Naive thymus-derived CD4-positive, alpha-beta T cell (primary cell): ENCODE measurements around the gene LCN12. TPM values are rescaled to one million over a fixed set of nuclear protein-coding genes. Genes with fewer than 3 reads are reported as not detected.

Experiments
- ATAC-seq: fragments of 150-1000 bp; cut with Tn5 transposase; 2 replicates; pipeline ENCODE4 v1.10.0; 2021; ENCODE audit warnings: mild to moderate bottlenecking, moderate library complexity
- CTCF ChIA-PET: fragments of 350-600 bp; sonication (Branson Sonifier 250); formaldehyde crosslinking; loops from one replicate; lab custom pipeline; 2021; ENCODE audit warnings: antibody characterized with exemption; lab: Charles Lee
- POLR2A ChIA-PET: fragments of 350-600 bp; sonication (Branson Sonifier 250); formaldehyde crosslinking; loops from one replicate; lab custom pipeline; 2021; ENCODE audit warnings: antibody characterized with exemption, inconsistent platforms; lab: Charles Lee
- DNase-seq, 9 donors: peaks; one replicate each; pipeline versions ENCODE4 v3.0.0 to v3.0.0-alpha.2; 2020 to 2022; ENCODE audit warnings: mixed read lengths in 1 of 9
- H3K27ac ChIP-seq: one replicate; pipeline ENCODE4 v1.7.0; 2013; ENCODE audit warnings: mild to moderate bottlenecking, low read depth, low read length, moderate library complexity
- H3K27me3 ChIP-seq, 2 donors: one replicate each; pipeline ENCODE4 v1.7.0; 2013; ENCODE audit warnings: low read length in 2 of 2, mild to moderate bottlenecking in 2 of 2, moderate library complexity in 2 of 2; ENCODE audit not compliant: control insufficient read depth in 2 of 2, insufficient read depth in 2 of 2
- H3K36me3 ChIP-seq, 3 experiments: 1 replicate in 2 of 3; 2 replicates in 1 of 3; pipeline ENCODE4 v1.7.0; 2013; ENCODE audit warnings: low read length in 3 of 3, mild to moderate bottlenecking in 3 of 3, moderate library complexity in 1 of 3; ENCODE audit not compliant: insufficient read depth in 3 of 3, control insufficient read depth in 2 of 3
- H3K4me1 ChIP-seq, 2 donors: one replicate each; pipeline ENCODE4 v1.7.0; 2013; ENCODE audit warnings: low read length in 2 of 2, mild to moderate bottlenecking in 2 of 2, moderate library complexity in 1 of 2; ENCODE audit not compliant: control insufficient read depth in 2 of 2, insufficient read depth in 2 of 2
- H3K4me3 ChIP-seq: 2 replicates; pipeline ENCODE4 v1.7.0; 2013; ENCODE audit warnings: mild to moderate bottlenecking, low read length
- H3K9me3 ChIP-seq, 3 experiments: 1 replicate in 2 of 3; 2 replicates in 1 of 3; pipeline ENCODE4 v1.7.0; 2013; ENCODE audit warnings: low read length in 3 of 3; ENCODE audit not compliant: control insufficient read depth in 2 of 3
- H3K27ac Mint-ChIP-seq, 9 donors: one replicate each; pipeline ENCODE4 v1.8.0; 2020 to 2022; ENCODE audit warnings: mixed read lengths in 9 of 9, mild to moderate bottlenecking in 8 of 9, moderate library complexity in 5 of 9, inconsistent platforms in 2 of 9
- H3K27me3 Mint-ChIP-seq, 5 donors: one replicate each; pipeline ENCODE4 v1.8.0; 2021 to 2022; ENCODE audit warnings: mixed read lengths in 5 of 5, mild to moderate bottlenecking in 1 of 5
- H3K36me3 Mint-ChIP-seq, 5 donors: one replicate each; pipeline ENCODE4 v1.8.0; 2020 to 2022; ENCODE audit warnings: mixed read lengths in 5 of 5, mild to moderate bottlenecking in 3 of 5, inconsistent platforms in 1 of 5
- H3K4me1 Mint-ChIP-seq, 7 donors: one replicate each; pipeline ENCODE4 v1.8.0; 2020 to 2022; ENCODE audit warnings: mixed read lengths in 7 of 7, mild to moderate bottlenecking in 3 of 7, inconsistent platforms in 1 of 7
- H3K4me3 Mint-ChIP-seq, 10 donors: one replicate each; pipeline ENCODE4 v1.8.0; 2020 to 2022; ENCODE audit warnings: mild to moderate bottlenecking in 10 of 10, mixed read lengths in 10 of 10, moderate library complexity in 6 of 10, inconsistent platforms in 2 of 10
- H3K9me3 Mint-ChIP-seq, 11 donors: one replicate each; pipeline ENCODE4 v1.8.0; 2020 to 2022; ENCODE audit warnings: mixed read lengths in 11 of 11, mild to moderate bottlenecking in 4 of 11, inconsistent platforms in 1 of 11, moderate library complexity in 1 of 11
- intact Hi-C, 2 donors: fragments of 100-400 bp; cut with micrococcal nuclease; formaldehyde crosslinking; loops; one replicate each; pipeline ENCODE4 v1.15.1; 2023
- polyA plus RNA-seq, 2 donors: library from polyadenylated mRNA; unstranded; fragments of 300-500 nt; fragmentation: Illumina TruSeq; gene quantifications; one replicate each; pipeline ENCODE4 v1.2.3, GENCODE V29; 2021
- total RNA-seq, 6 experiments: library from RNA in 5 of 6; stranded (reverse) in 5 of 6; gene quantifications; 1 replicate in 5 of 6; 2 replicates in 1 of 6; pipeline ENCODE4 v1.2.3 and lab custom pipeline; 2021 to 2026

LCN12 gene
- total and polyA plus RNA-seq, 7 experiments from 2014 or later = 0.89 to 4.9 (median 2.6) TPM; not detected in 2

DNA sequence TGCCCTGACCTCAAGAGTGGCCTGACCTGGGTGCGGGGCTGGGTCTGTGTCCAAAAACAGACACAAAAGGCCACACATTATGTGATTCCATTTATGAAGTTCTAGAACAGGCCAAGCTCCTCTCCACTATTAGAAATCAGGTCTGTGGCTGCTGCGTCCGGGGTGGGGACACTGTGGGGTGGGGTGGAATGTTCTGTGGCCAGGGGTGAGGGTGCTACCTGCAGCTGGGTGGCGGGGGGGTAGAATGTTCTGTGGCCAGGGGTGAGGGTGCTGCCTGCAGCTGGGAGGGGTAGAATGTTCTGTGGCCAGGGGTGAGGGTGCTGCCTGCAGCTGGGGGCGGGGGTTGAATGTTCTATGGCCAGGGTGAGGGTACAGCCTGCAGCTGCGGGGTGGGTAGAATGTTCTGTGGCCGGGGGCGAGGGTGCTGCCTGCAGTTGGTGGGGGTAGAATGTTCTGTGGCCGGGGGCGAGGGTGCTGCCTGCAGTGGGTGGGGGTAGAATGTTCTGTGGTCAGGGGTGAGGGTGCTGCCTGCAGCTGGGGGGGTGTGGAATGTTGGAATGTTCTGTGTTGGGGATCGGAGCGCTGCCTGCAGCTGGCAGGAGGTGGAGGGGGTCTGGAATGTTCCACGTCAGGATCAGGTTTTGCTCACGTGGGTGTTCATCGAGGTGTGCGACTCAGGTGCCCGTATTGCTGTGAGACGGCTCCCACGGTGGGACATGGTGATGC lies 8.3 kb downstream of the LCN12 start:
- H3K27ac ChIP-seq = no peak overlapping the region
- Mint-ChIP-seq H3K4me3 (peak overlapping the region in 5 of 10 donors; percentile 13 to 66 (median 32)), H3K27ac (peak overlapping the region in 4 of 9 donors; percentile 67 to 78 (median 70)), H3K9me3 (peaks cover 0 to 7% (median 0%) of the 10 kb centered on the region in 11 donors), H3K4me1 (peaks cover 0 to 22% (median 15%) of the 10 kb centered on the region in 7 donors), H3K27me3 (peaks cover 0 to 3% (median 0%) of the 10 kb centered on the region in 5 donors), H3K36me3 (no peaks in the 10 kb centered on the region)
- ChIA-PET POLR2A (interaction anchor here (0.9 kb wide), 2 partner anchors 9 to 151 kb away, joined by 3 to 4 read pairs; no protein-coding TSS in a partner anchor), CTCF (no interaction called here)
- DNase-seq (no peak), ATAC-seq (peak; percentile 75)
- H3K9me3 ChIP-seq = no peaks in the 10 kb centered on the region
- no peaks in the 10 kb centered on the region for H3K27me3 ChIP-seq
- no peaks in the 10 kb centered on the region for H3K36me3 ChIP-seq
- peaks cover 1 to 62% of the 10 kb centered on the region in 2 donors for H3K4me1 ChIP-seq
- H3K4me3 ChIP-seq = no peak overlapping the region
- intact Hi-C loops = no loop called here

- Mint-ChIP-seq H3K4me3 (no peak overlapping the region), H3K9me3 (peaks cover 0 to 7% (median 0%) of the 10 kb centered on the region in 11 donors), H3K4me1 (peaks cover 0 to 26% (median 20%) of the 10 kb centered on the region in 7 donors), H3K27me3 (peaks cover 0 to 6% (median 0%) of the 10 kb centered on the region in 5 donors), H3K36me3 (no peaks in the 10 kb centered on the region), H3K27ac (no peak overlapping the region)
- ChIA-PET CTCF (no interaction called here), POLR2A (no interaction called here)
- intact Hi-C loops = no loop called here
- H3K27ac ChIP-seq = no peak overlapping the region
- no peaks in the 10 kb centered on the region for H3K9me3 ChIP-seq
- ATAC-seq (no peak), DNase-seq (no peak)
- H3K4me3 ChIP-seq = no peak overlapping the region
- H3K4me1 ChIP-seq = peaks cover 7 to 66% of the 10 kb centered on the region in 2 donors
- no peaks in the 10 kb centered on the region for H3K27me3 ChIP-seq
- H3K36me3 ChIP-seq = no peaks in the 10 kb centered on the region
These were observed 8.8 kb downstream of the LCN12 start for GRCh38 chr9:136960938-136961275.

DNA sequence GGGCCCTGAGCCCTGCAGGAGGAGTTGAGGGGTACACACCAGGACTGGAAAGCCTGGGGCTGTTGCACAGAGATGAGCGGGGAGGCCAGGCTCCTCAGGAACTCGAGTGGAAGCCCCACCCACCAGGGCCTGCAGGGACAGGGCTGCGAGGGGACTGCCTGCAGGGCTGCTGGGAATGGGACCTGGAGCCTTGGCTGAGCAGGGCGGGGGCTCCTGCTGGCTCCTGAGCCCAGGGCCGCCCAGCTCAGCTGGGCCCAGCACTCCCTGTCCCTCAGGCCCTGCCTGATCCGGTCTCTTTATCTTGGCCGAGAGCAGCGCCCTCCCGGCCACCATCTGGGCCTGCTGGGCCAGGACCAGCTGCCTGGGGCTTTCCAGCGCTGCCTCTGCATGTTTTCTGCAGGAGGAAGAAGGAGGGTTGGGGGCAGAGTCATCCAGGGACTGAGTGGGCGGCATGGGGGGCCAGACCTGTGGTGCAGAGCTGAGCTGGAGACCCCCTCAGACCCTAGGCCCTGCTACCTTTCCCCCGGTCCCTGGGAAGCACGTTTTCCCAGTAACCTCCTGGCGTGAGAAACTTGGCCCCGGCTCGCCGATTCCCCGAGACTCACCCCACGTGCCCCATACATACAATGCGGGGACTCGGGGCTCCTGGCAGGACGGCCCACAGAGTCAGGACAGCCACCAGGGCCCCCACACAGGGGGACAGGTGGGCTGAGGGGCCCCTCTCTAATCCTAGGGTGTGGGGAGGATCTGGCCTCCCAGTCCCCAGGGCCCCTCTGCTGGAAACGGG lies 9.4 kb downstream of the LCN12 start:
- H3K4me3 Mint-ChIP-seq = no peak overlapping the region
- H3K9me3 Mint-ChIP-seq = peaks cover 0 to 4% (median 0%) of the 10 kb centered on the region in 11 donors
- Histone ChIP-seq H3K4me3 (no peak overlapping the region), H3K4me1 (peaks cover 12 to 72% of the 10 kb centered on the region in 2 donors), H3K27ac (no peak overlapping the region), H3K9me3 (no peaks in the 10 kb centered on the region), H3K36me3 (no peaks in the 10 kb centered on the region), H3K27me3 (no peaks in the 10 kb centered on the region)
- intact Hi-C loops = no loop called here
- DNase-seq (no peak), ATAC-seq (no peak)
- ChIA-PET CTCF (no interaction called here), POLR2A (interaction anchor here (0.9 kb wide), 1 partner anchor 12 kb away, joined by 3 read pairs; no protein-coding TSS in a partner anchor)
- H3K27ac Mint-ChIP-seq = no peak overlapping the region
- H3K27me3 Mint-ChIP-seq = peaks cover 0 to 6% (median 0%) of the 10 kb centered on the region in 5 donors
- H3K36me3 Mint-ChIP-seq = no peaks in the 10 kb centered on the region
- H3K4me1 Mint-ChIP-seq = peaks cover 0 to 32% (median 25%) of the 10 kb centered on the region in 7 donors

DNA sequence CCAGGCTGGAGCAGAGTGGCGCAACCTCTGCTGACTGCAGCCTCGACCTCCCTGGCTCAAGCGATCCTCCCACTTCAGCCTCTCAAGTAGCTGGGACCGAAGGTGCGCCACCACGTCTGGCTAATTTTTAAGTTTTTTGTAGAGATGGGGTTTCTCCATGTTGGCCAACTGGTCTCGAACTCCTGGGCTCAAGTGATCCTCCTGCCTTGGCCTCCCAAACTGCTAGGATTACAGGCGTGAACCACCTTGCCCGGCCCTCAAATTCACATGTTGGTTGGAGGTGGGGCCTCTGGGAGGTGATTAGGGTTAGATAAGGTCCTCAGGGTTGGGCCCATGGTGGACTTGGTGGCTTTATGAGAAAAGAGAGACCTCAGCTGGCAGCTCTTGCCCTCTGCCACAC lies 10.1 kb downstream of the LCN12 start:
- intact Hi-C loops = no loop called here
- POLR2A ChIA-PET = interaction anchor here (0.9 kb wide), 1 partner anchor 11 kb away, joined by 3 read pairs; no protein-coding TSS in a partner anchor

DNA sequence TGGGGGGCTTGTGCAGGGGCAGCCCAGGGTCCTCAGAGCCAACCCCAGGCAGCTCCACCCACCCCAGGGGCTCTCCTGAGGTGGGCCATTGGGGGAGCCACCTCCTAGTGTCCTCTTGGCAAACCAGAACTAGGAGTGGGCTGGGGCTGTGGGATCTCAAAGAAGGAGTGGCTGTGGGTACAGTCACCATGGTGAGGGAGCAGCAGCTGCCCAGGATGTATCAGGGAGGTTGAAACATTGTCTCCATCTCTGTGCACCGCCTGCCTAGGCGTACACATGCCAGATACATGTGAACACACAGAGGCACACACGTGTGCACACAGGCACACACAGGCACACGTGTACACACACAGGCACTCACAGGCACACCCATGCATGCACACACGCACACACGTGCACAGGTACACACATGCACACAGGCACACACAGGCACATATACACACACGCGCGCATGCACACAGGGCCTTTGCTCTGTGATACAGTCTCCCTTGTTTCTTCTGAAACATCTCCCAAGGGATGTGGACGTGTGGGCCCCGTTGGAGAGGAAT lies 10.7 kb downstream of the LCN12 start:
- H3K4me1 ChIP-seq = peaks cover 12 to 70% of the 10 kb centered on the region in 2 donors
- Mint-ChIP-seq H3K27ac (peak overlapping the region in 3 of 9 donors; percentile 44 to 60 (median 55)), H3K4me3 (peak overlapping the region in 2 of 10 donors; percentile 28 to 35), H3K27me3 (peaks cover 0 to 6% (median 0%) of the 10 kb centered on the region in 5 donors), H3K36me3 (no peaks in the 10 kb centered on the region), H3K4me1 (peaks cover 0 to 37% (median 26%) of the 10 kb centered on the region in 7 donors), H3K9me3 (no peaks in the 10 kb centered on the region)
- intact Hi-C loops = no loop called here
- H3K4me3 ChIP-seq = no peak overlapping the region
- CTCF ChIA-PET = interaction anchor here (0.6 kb wide), 1 partner anchor 60 kb away, joined by 3 read pairs; no protein-coding TSS in a partner anchor
- no peaks in the 10 kb centered on the region for H3K9me3 ChIP-seq
- no peak for ATAC-seq
- no peak overlapping the region for H3K27ac ChIP-seq
- no peaks in the 10 kb centered on the region for H3K36me3 ChIP-seq
- no peak for DNase-seq
- POLR2A ChIA-PET = no interaction called here
- H3K27me3 ChIP-seq = no peaks in the 10 kb centered on the region

More for the DNA sequence above, 10.1 kb downstream of the LCN12 start:
- Mint-ChIP-seq H3K4me1 (peaks cover 0 to 35% (median 26%) of the 10 kb centered on the region in 7 donors), H3K27me3 (peaks cover 0 to 6% (median 0%) of the 10 kb centered on the region in 5 donors), H3K4me3 (no peak overlapping the region), H3K27ac (no peak overlapping the region), H3K9me3 (no peaks in the 10 kb centered on the region), H3K36me3 (no peaks in the 10 kb centered on the region)
- Histone ChIP-seq H3K4me3 (no peak overlapping the region), H3K27ac (no peak overlapping the region), H3K27me3 (no peaks in the 10 kb centered on the region), H3K36me3 (no peaks in the 10 kb centered on the region), H3K9me3 (no peaks in the 10 kb centered on the region), H3K4me1 (peaks cover 12 to 72% of the 10 kb centered on the region in 2 donors)
- DNase-seq = no peak
- no peak for ATAC-seq
- CTCF ChIA-PET = interaction anchor here (0.6 kb wide), 1 partner anchor 59 kb away, joined by 3 read pairs; no protein-coding TSS in a partner anchor

GRCh38 chr9:136963341-136963740 lies 11.3 kb downstream of the LCN12 start:
- Histone ChIP-seq H3K4me3 (no peak overlapping the region), H3K27ac (no peak overlapping the region), H3K36me3 (no peaks in the 10 kb centered on the region), H3K9me3 (no peaks in the 10 kb centered on the region), H3K27me3 (no peaks in the 10 kb centered on the region), H3K4me1 (peaks cover 12 to 65% of the 10 kb centered on the region in 2 donors)
- peak overlapping the region in 1 of 9 donors; percentile 60 for H3K27ac Mint-ChIP-seq
- no peak overlapping the region for H3K4me3 Mint-ChIP-seq
- H3K9me3 Mint-ChIP-seq = no peaks in the 10 kb centered on the region
- POLR2A ChIA-PET = no interaction called here
- CTCF ChIA-PET = no interaction called here
- DNase-seq (no peak), ATAC-seq (no peak)
- H3K36me3 Mint-ChIP-seq = no peaks in the 10 kb centered on the region
- H3K4me1 Mint-ChIP-seq = peaks cover 0 to 37% (median 26%) of the 10 kb centered on the region in 7 donors
- peaks cover 0 to 6% (median 0%) of the 10 kb centered on the region in 5 donors for H3K27me3 Mint-ChIP-seq
- intact Hi-C loops = no loop called here
